GM19351 (cell line): ENCODE data around the gene GPR146.
"Not testable (repeated sequence)": the region's sequence is repeated elsewhere in the genome, so short reads cannot be mapped to it uniquely, and the experiment has no call there.

Experiments used
- ATAC-seq: cut with Tn5 transposase; IDR thresholded peaks from one replicate; pipeline ENCODE4 v1.9.1; 2021; ENCODE audit warnings: mild to moderate bottlenecking, moderate library complexity; ENCODE audit not compliant: unreplicated experiment

The GPR146 gene

GRCh38 chr7:1074018-1074417 lies 29.7 kb downstream of the GPR146 start:
- not testable (repeated sequence) for ATAC-seq

DNA sequence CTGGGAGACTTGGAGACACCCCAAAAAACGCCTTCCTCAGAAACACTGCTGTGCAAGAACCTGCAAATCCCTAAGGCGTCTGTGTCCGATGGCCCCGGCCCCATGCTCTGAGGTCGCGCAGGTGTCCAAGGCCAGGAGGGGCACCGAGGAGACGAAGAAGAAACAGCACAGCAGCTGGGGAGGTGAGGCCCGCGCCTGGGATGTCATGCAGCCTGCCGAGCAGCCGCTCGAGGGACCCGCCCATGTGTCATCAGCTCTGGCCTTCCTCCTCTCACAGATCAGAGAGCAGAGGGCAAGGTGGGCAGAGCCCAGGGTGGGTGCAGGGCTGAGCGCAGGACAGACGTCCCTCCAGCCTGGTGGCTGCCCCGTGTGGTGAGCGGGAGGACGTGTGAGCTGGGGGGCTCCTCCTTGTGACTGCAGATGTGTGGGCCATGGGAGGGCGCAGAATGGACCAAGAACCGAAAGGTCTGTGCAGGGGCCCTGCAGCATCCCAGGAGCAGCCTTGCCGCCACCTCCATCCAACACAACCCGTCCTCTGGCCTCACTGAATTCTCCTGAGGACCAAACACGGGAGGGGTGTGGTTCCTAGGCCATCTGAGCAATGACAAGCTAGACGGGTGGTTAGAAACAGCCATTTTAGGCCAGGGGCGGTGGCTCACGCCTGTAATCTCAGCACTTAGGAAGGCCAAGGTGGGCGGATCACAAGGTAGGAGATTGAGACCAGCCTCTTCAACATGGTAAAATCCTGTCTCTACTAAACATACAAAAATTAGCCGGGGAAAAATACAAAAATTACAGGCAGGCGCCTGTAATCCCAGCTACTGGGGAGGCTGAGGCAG lies 30.5 kb downstream of the GPR146 start:
- ATAC-seq = no peak

DNA sequence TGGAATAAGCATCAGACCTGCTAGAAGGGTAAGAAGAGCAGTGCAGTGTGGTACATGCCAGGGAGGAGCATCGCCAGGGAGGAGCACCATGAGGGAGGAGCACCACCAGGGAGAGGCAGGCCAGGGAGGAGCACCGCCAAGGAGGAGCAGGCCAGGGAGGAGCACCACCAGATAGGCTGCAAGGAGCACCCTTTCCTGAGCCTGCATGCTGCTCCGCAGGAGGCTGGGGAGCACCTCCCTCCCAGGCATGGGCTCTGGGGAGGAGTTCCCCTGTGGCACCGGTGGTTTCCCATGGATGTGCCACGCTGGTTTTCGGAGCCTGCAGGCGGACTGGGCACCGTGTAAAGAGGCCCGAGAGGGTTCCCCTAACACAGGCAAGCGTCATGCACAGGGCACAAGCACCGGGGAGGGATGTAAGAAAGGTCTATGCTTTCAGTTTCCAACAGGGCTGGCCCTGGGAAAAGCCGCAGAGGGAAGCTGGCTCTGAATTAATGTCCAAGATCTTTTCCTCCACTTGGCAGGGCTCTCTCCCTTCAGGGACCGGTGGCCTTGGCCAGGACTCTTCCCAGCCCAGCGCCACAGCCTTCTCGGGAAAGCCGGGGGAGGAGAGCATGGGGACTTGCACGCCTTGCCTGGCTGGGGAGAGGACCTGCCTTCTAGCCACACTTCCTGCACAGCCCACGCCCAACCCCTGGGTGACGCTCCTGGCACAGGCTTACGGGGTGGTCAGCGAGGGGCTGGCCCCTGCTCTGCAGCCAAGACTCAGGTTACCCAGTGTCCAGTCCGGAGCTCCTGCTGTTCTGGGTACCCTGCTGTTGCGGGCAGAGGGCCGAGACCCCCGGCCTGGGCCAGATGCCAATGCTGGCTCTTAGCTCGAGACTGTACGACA lies 32.1 kb downstream of the GPR146 start:
- no peak for ATAC-seq

DNA sequence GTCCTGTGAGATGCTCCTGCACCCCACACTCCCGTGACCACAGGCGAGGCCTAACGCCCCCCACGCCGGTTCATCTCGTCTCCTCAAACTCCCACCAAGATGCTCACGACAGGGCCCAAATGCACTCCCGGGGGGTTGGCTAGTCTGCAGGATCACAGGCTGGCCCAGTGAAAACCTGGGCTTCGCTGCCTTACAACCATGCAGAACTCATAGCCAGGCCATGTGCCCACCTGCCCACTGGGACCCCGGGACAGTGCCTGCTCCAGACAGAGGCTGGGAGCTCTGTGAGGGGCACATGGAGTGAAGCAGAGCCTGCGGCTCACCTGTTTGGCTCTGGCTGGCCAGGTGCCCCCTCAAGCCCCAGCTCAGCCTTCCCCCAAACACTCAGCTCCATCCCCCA lies 34.2 kb downstream of the GPR146 start:
- no peak for ATAC-seq

- no peak for ATAC-seq
Observed at GRCh38 chr7:1078985-1079384, 34.6 kb downstream of the GPR146 start.

GRCh38 chr7:1079546-1079945 lies 35.2 kb downstream of the GPR146 start:
- no peak for ATAC-seq

GRCh38 chr7:1080252-1080920 lies 36.0 kb downstream of the GPR146 start:
- no peak for ATAC-seq

DNA sequence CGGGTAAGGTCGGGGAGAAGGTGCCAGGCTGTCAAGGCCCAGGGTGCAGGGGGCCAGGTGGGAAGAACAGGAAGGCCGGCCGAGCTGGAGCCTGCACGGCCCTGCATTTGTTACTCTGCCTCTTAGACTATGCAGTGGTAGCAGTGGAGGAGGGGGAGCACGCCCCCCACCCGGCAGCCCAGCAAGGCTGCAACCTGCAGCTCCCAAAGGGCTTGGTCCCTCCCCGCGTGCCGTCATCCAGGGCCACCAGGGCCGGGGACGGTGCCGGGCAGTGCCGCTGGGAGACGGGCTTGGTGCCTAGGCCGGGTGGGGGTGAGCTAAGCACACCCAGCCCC lies 36.5 kb downstream of the GPR146 start:
- ATAC-seq = no peak

DNA sequence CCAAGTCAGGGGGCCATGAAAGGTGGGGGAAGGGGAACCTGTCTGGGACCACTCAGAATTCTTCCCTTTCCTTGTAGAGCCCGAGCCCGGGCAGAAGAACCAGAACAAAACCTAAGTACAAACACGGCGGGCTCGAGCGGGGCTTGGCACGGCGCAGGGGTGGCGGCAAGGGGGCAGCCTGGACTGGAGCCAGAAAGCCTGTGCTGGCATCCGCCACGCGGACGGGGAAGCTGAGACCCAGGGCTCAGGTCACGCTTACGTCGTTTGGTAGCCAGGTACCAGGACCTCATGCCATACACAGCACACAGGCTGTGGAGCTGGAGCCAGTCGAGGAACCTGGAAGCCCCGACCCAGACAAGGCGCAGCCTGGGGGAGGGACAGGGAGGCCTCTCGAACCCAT lies 37.0 kb downstream of the GPR146 start:
- ATAC-seq = no peak

DNA sequence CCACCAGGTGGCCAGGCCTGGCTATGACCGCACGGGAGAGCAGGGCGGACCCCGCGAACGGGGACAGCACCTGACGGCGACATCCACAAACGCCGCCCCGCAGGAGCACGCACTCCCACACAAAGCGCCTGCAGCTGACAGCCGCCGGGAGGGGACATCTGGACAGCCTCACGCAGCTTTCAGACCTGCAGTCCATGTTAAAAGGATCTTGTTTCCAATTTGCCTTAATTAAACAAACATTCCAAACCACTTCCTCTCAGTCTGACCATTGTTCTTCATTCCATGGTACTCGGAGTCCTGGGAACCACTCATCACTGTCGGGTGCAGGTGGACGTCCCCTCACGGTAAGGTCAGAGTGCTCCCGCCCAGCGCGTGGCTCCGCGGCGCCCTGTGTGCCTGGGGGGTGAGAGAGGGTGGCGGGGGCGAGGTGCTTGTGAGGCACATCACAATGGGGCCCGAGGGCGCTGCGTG lies 37.6 kb downstream of the GPR146 start:
- no peak for ATAC-seq

GRCh38 chr7:1083729-1084657 lies 39.6 kb downstream of the GPR146 start:
- ATAC-seq = no peak

DNA sequence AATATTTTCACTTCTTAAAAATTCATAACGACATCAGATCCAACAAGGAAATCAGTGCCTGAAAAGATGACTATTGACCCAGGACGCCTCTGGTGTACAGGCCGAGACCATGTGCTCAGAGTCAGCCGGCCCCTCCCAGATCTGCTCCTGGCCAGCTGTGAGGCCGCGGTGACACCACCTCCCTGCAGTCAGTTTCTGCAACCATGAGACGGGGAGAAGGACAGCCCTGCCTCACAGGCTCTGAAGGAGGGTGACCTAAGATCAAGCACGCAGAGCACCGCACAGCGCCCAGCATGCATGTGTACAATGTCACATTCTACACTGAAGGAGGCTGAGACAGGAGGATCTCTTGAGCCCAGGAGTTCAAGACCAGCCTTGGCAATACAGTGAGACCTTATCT lies 40.9 kb downstream of the GPR146 start:
- ATAC-seq = no peak

GRCh38 chr7:1085910-1086421 lies 41.6 kb downstream of the GPR146 start:
- no peak for ATAC-seq

- peak; percentile 90 for ATAC-seq
Observed at GRCh38 chr7:1086588-1087464, 42.5 kb downstream of the GPR146 start.

- no peak for ATAC-seq
Observed at GRCh38 chr7:1087465-1087814, 43.1 kb downstream of the GPR146 start.

- ATAC-seq = no peak
Observed at GRCh38 chr7:1087952-1088920, 43.9 kb downstream of the GPR146 start, which contains the start of gene GPER1. GPER1 (plus strand) TSS chr7:1088113; CDS start chr7:1091729, 3,616 bp downstream.

GRCh38 chr7:1090236-1090635 lies 45.9 kb downstream of the GPR146 start:
- ATAC-seq = no peak
